HepG2 (cell line): Measurements from ENCODE around the gene RERE. TPM values are rescaled to one million over a fixed set of nuclear protein-coding genes. Genes with fewer than 3 reads are reported as not detected.

ENCODE experiments used
- ATAC-seq: fragments of 200-7000 bp; cut with Tn5 transposase; 3 replicates; pipeline ENCODE4 v1.9.1; 2020; ENCODE audit warnings: mild to moderate bottlenecking, moderate library complexity
- BruUV-seq: library from RNA; stranded (reverse); fragments of 400-500 nt; replicated peaks from 2 replicates; lab custom pipeline; 2021; lab: Mats Ljungman, UMichigan
- CTCF ChIA-PET: fragments of 300-600 bp; formaldehyde crosslinking; extraction: SDS; loops from one replicate; lab custom pipeline; 2021; ENCODE audit warnings: low total read pairs, inconsistent platforms, low intra/inter-chr PET ratio; lab: Yijun Ruan, JAX
- POLR2A ChIA-PET: fragments of 350-600 bp; sonication (Branson Sonifier 250); formaldehyde crosslinking; loops from one replicate; lab custom pipeline; 2020; ENCODE audit warnings: antibody characterized with exemption, inconsistent platforms; lab: Yijun Ruan, JAX
- DNase-seq: peaks from one replicate; pipeline ENCODE4 v3.0.0-alpha.2; 2015; ENCODE audit warnings: low spot score
- FAIRE-seq: peaks from 3 replicates; lab custom pipeline; 2011; peaks lifted over from hg19 to GRCh38; lab: Jason Lieb, UNC
- H2AFZ ChIP-seq: one replicate; pipeline ENCODE4 v1.6.1; 2011; ENCODE audit warnings: low read length, inconsistent platforms
- H3K27ac ChIP-seq: fragments of 300-600 bp; 3 replicates; pipeline ENCODE4 v1.8.0; 2011; ENCODE audit warnings: mixed run types, mild to moderate bottlenecking, mixed read lengths, low read length, inconsistent platforms; ENCODE audit not compliant: insufficient read depth; ENCODE audit errors: extremely low read length
- H3K27me3 ChIP-seq, 2 experiments: fragments of 200-600 bp in 1 of 2; 2 replicates in 1 of 2; 3 replicates in 1 of 2; pipeline versions ENCODE4 v1.6.0 to v1.8.0; 2011; ENCODE audit warnings: low read length in 2 of 2, mild to moderate bottlenecking in 2 of 2, moderate library complexity in 2 of 2, inconsistent platforms in 1 of 2; ENCODE audit not compliant: insufficient read depth in 2 of 2, control insufficient read depth in 1 of 2
- H3K36me3 ChIP-seq, 2 experiments: fragments of 200-600 bp in 1 of 2; replicated peaks in 1 of 2; 2 replicates in 1 of 2; 3 replicates in 1 of 2; pipeline versions ENCODE4 v1.5.1 to v1.8.0; 2011; ENCODE audit warnings: low read length in 2 of 2, inconsistent platforms in 1 of 2; ENCODE audit not compliant: insufficient read depth in 2 of 2, control insufficient read depth in 1 of 2
- H3K4me1 ChIP-seq: 2 replicates; pipeline ENCODE4 v1.5.1; 2012; ENCODE audit warnings: low read length, inconsistent platforms; ENCODE audit not compliant: insufficient read depth
- H3K4me2 ChIP-seq: 2 replicates; pipeline ENCODE4 v1.6.0; 2011; ENCODE audit warnings: low read depth, low read length, inconsistent platforms
- H3K4me3 ChIP-seq, 3 experiments: fragments of 200-600 bp in 1 of 3; sonication (generic), shearing (Covaris generic) in 1 of 3; replicated peaks in 1 of 3; 2 replicates each; pipeline ENCODE4 v1.5.1; 2011 to 2016; ENCODE audit warnings: low read length in 3 of 3, inconsistent platforms in 2 of 3, low read depth in 2 of 3, mild to moderate bottlenecking in 2 of 3, control low read depth in 1 of 3, mixed read lengths in 1 of 3; ENCODE audit not compliant: insufficient read depth in 1 of 3
- H3K79me2 ChIP-seq: one replicate; pipeline ENCODE4 v1.6.1; 2011; ENCODE audit warnings: low read length, inconsistent platforms; ENCODE audit not compliant: insufficient read depth
- H3K9ac ChIP-seq: 2 replicates; pipeline ENCODE4 v1.6.0; 2011; ENCODE audit warnings: mild to moderate bottlenecking, low read depth, low read length, inconsistent platforms; ENCODE audit not compliant: insufficient read depth
- H3K9me3 ChIP-seq: 2 replicates; pipeline ENCODE4 v1.5.1; 2012; ENCODE audit warnings: mild to moderate bottlenecking, low read length
- H4K20me1 ChIP-seq: 2 replicates; pipeline ENCODE4 v1.6.0; 2011; ENCODE audit warnings: inconsistent platforms, mild to moderate bottlenecking, low read length, moderate library complexity; ENCODE audit not compliant: insufficient read depth
- ARNTL ChIP-seq: sonication (generic); formaldehyde crosslinking; IDR thresholded peaks from 2 replicates; pipeline ENCODE4 v1.4.0; 2020; ENCODE audit warnings: mild to moderate bottlenecking, missing genetic modification reagents
- ELF1 ChIP-seq: sonication (generic); formaldehyde crosslinking; IDR thresholded peaks from 2 replicates; pipeline ENCODE4 v1.4.0; 2020; ENCODE audit warnings: missing genetic modification reagents
- GPBP1L1 ChIP-seq: sonication (generic); formaldehyde crosslinking; IDR thresholded peaks from 2 replicates; pipeline ENCODE4 v1.5.0; 2020; ENCODE audit warnings: mild to moderate bottlenecking, missing genetic modification reagents
- LCORL ChIP-seq, 2 experiments: fragments of 450-650 bp in 1 of 2; sonication (generic) in 1 of 2; formaldehyde crosslinking in 1 of 2; IDR thresholded peaks; 2 replicates each; pipeline versions ENCODE4 v1.5.0 to v1.6.1; 2017 to 2020; ENCODE audit warnings: antibody characterized with exemption in 1 of 2, missing genetic modification reagents in 1 of 2
- NBN ChIP-seq: fragments of 450-650 bp; conservative IDR thresholded peaks from 2 replicates; pipeline ENCODE4 v1.6.1; 2017
- PATZ1 ChIP-seq: sonication (generic); formaldehyde crosslinking; IDR thresholded peaks from 2 replicates; pipeline ENCODE4 v1.4.0; 2020; ENCODE audit warnings: missing genetic modification reagents
- PAWR ChIP-seq: sonication (generic); formaldehyde crosslinking; IDR thresholded peaks from 2 replicates; pipeline ENCODE4 v1.4.0; 2020; ENCODE audit warnings: missing genetic modification reagents, mild to moderate bottlenecking, borderline replicate concordance
- TRIM24 ChIP-seq: sonication (generic); formaldehyde crosslinking; IDR thresholded peaks from 2 replicates; pipeline ENCODE4 v1.8.0; 2022; ENCODE audit warnings: mild to moderate bottlenecking, missing genetic modification reagents
- YEATS4 ChIP-seq: sonication (generic); formaldehyde crosslinking; IDR thresholded peaks from 2 replicates; pipeline ENCODE4 v1.4.0; 2020; ENCODE audit warnings: missing genetic modification reagents, borderline replicate concordance
- ZNF124 ChIP-seq: sonication (generic); formaldehyde crosslinking; IDR thresholded peaks from 2 replicates; pipeline ENCODE4 v1.4.0; 2020; ENCODE audit warnings: missing genetic modification reagents
- ZNF281 ChIP-seq: sonication (generic); formaldehyde crosslinking; IDR thresholded peaks from 2 replicates; pipeline ENCODE4 v1.4.0; 2020; ENCODE audit warnings: missing genetic modification reagents, borderline replicate concordance
- ZSCAN20 ChIP-seq: sonication (generic); formaldehyde crosslinking; IDR thresholded peaks from 2 replicates; pipeline ENCODE4 v1.4.0; 2020; ENCODE audit warnings: missing genetic modification reagents, mild to moderate bottlenecking, borderline replicate concordance
- WGBS: methylation state at CpG from one replicate; pipeline ENCODE4 v1.1.6; 2017; ENCODE audit warnings: low lambda C conversion rate; 5-methylcytosine and 5-hydroxymethylcytosine counted together
- in situ Hi-C: cut with HindIII; loops from 2 replicates; pipeline ENCODE4 v1.10.0; 2017; ENCODE audit warnings: low pct_unique_long_range_greater_than_20kb; ENCODE audit not compliant: extremely low pct_ligation_motif_present
- intact Hi-C: fragments of 100-400 bp; cut with micrococcal nuclease; formaldehyde crosslinking; loops from one replicate; pipeline ENCODE4 v1.10.0; 2022; ENCODE audit not compliant: unreplicated experiment
- polyA plus RNA-seq, 8 experiments: library from polyadenylated mRNA; depleted of rRNA in 3 of 8; stranded (reverse) in 7 of 8; unstranded in 1 of 8; fragments of >200 nt; fragmentation: Illumina TruSeq in 4 of 8; extraction: Trizol in 4 of 8; gene quantifications; 2 replicates each; pipeline versions ENCODE4 v1.2.1 to v1.2.3, GENCODE V29; 2011 to 2016; ENCODE audit warnings: low read depth in 4 of 8, missing spikeins in 1 of 8, mixed read lengths in 1 of 8; ENCODE audit not compliant: insufficient read depth in 1 of 8
- total RNA-seq, 5 experiments: library from RNA; depleted of rRNA; stranded (reverse); fragments of >200 nt; fragmentation: Illumina TruSeq; extraction: Trizol; gene quantifications; 2 replicates each; pipeline ENCODE4 v1.2.3, GENCODE V29; 2016; ENCODE audit warnings: low read depth in 1 of 5
- TF ChIP-seq, protein P1 (sequence below): sonication (generic); formaldehyde crosslinking; IDR thresholded peaks from 2 replicates; pipeline ENCODE4 v1.4.0; 2020; ENCODE audit warnings: mild to moderate bottlenecking, missing genetic modification reagents

The RERE gene
- total and polyA plus RNA-seq, 2 of the 13 experiments (the other 11 are each of a cell fraction or from before 2014, with no cell fraction given), result 18.3 to 21.9 TPM

GRCh38 chr1:8747879-8748825 is 69.3 kb downstream of the RERE start:
- 82% methylated on average over 15 of the region's 15 CpGs for WGBS
- no peaks in the 10 kb centered on the region for H4K20me1 ChIP-seq
- H3K9me3 ChIP-seq, result no peaks in the 10 kb centered on the region
- peaks cover 63% of the 10 kb centered on the region for H3K79me2 ChIP-seq
- ATAC-seq, result no peak
- H3K27ac ChIP-seq, result no peak overlapping the region
- ChIA-PET POLR2A (no interaction called here), CTCF (no interaction called here)
- no peak for TF ChIP-seq NBN
- no peak for TF ChIP-seq ZNF124 (CRISPR knock-in tag)
- no peak for TF ChIP-seq GPBP1L1 (CRISPR knock-in tag)
- no peak for TF ChIP-seq ZSCAN20 (CRISPR knock-in tag)
- TF ChIP-seq LCORL (IDR thresholded peaks at IDR 0.05), result no peak
- no peak for TF ChIP-seq LCORL (CRISPR knock-in tag; IDR thresholded peaks at IDR 0.05)
- TF ChIP-seq ELF1 (CRISPR knock-in tag), result no peak
- TF ChIP-seq ARNTL (CRISPR knock-in tag), result no peak
- no peak for TF ChIP-seq PAWR (CRISPR knock-in tag)
- no peak for TF ChIP-seq YEATS4 (CRISPR knock-in tag)
- TF ChIP-seq PATZ1 (CRISPR knock-in tag), result no peak
- TF ChIP-seq TRIM24, result no peak
- TF ChIP-seq, protein P1, sequence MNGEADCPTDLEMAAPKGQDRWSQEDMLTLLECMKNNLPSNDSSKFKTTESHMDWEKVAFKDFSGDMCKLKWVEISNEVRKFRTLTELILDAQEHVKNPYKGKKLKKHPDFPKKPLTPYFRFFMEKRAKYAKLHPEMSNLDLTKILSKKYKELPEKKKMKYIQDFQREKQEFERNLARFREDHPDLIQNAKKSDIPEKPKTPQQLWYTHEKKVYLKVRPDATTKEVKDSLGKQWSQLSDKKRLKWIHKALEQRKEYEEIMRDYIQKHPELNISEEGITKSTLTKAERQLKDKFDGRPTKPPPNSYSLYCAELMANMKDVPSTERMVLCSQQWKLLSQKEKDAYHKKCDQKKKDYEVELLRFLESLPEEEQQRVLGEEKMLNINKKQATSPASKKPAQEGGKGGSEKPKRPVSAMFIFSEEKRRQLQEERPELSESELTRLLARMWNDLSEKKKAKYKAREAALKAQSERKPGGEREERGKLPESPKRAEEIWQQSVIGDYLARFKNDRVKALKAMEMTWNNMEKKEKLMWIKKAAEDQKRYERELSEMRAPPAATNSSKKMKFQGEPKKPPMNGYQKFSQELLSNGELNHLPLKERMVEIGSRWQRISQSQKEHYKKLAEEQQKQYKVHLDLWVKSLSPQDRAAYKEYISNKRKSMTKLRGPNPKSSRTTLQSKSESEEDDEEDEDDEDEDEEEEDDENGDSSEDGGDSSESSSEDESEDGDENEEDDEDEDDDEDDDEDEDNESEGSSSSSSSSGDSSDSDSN, result no peak
- TF ChIP-seq ZNF281, result no peak
- no peak overlapping the region for H3K9ac ChIP-seq
- H3K36me3 ChIP-seq, result no peaks in the 10 kb centered on the region
- H3K27me3 ChIP-seq, result no peaks in the 10 kb centered on the region
- no peak for DNase-seq
- BruUV-seq, result no TSS peak
- in situ Hi-C loops, result no loop called here
- H3K4me2 ChIP-seq, result no peak overlapping the region
- H3K4me1 ChIP-seq, result peaks cover 65% of the 10 kb centered on the region
- intact Hi-C loops, result no loop called here
- FAIRE-seq, result no peak
- no peak overlapping the region for H3K4me3 ChIP-seq
- no peak overlapping the region for H2AFZ ChIP-seq
